Osteoblast (primary cell): Measurements from ENCODE around the gene MYO10. TPM values are rescaled to one million over a fixed set of nuclear protein-coding genes. Genes with fewer than 3 reads are reported as not detected.

Experiments
- DNase-seq: peaks from one replicate; pipeline ENCODE4 v3.0.0; 2011; ENCODE audit warnings: low spot score, mixed read lengths; ENCODE audit not compliant: insufficient read length; ENCODE audit errors: missing footprints
- H2AFZ ChIP-seq: 2 replicates; pipeline ENCODE4 v1.6.0; 2011; ENCODE audit warnings: mild to moderate bottlenecking, low read length
- H3K27ac ChIP-seq: 2 replicates; pipeline ENCODE4 v1.5.1; 2011; ENCODE audit warnings: mild to moderate bottlenecking, low read depth, low read length, moderate library complexity
- H3K27me3 ChIP-seq: 2 replicates; pipeline ENCODE4 v1.6.0; 2012; ENCODE audit warnings: mild to moderate bottlenecking, control low read depth, inconsistent platforms, low read length, moderate library complexity; ENCODE audit not compliant: insufficient read depth
- H3K36me3 ChIP-seq: 2 replicates; pipeline ENCODE4 v1.5.1; 2011; ENCODE audit warnings: mild to moderate bottlenecking, low read length, control low read depth, moderate library complexity; ENCODE audit not compliant: insufficient read depth
- H3K4me1 ChIP-seq: 2 replicates; pipeline ENCODE4 v1.5.1; 2011; ENCODE audit warnings: mild to moderate bottlenecking, low read length, control low read depth, moderate library complexity; ENCODE audit not compliant: insufficient read depth
- H3K4me2 ChIP-seq: 2 replicates; pipeline ENCODE4 v1.6.0; 2011; ENCODE audit warnings: mild to moderate bottlenecking, low read length; ENCODE audit not compliant: insufficient read depth
- H3K4me3 ChIP-seq: fragments of 200-600 bp; sonication (generic); 3 replicates; pipeline ENCODE4 v1.5.1; 2012; ENCODE audit warnings: mild to moderate bottlenecking, low read length, inconsistent platforms; ENCODE audit not compliant: insufficient read depth
- H3K79me2 ChIP-seq: 2 replicates; pipeline ENCODE4 v1.6.0; 2012; ENCODE audit warnings: mild to moderate bottlenecking, low read length, control low read depth, inconsistent platforms; ENCODE audit not compliant: insufficient read depth
- H3K9me3 ChIP-seq: 2 replicates; pipeline ENCODE4 v1.5.1; 2011; ENCODE audit warnings: low read depth, low read length, control low read depth
- H4K20me1 ChIP-seq: 2 replicates; pipeline ENCODE4 v1.6.0; 2012; ENCODE audit warnings: mild to moderate bottlenecking, low read length, control low read depth; ENCODE audit not compliant: insufficient read depth
- CTCF ChIP-seq: IDR thresholded peaks from 2 replicates; pipeline ENCODE4 v1.5.1; 2011; ENCODE audit warnings: mild to moderate bottlenecking, low read depth, low read length, moderate library complexity; ENCODE audit errors: extremely low read depth
- total RNA-seq: library from RNA; depleted of rRNA; stranded (reverse); fragments of >200 nt; gene quantifications from 2 replicates; pipeline ENCODE4 v1.2.3, GENCODE V29; 2012

The MYO10 gene
- total RNA-seq, 1 donor, result 40.9 TPM

GRCh38 chr5:16809010-16809394 is 127.1 kb downstream of the MYO10 start:
- Histone ChIP-seq H3K4me3 (peak overlapping the region; percentile 49), H2AFZ (no peak overlapping the region), H3K9me3 (no peaks in the 10 kb centered on the region), H3K4me2 (peak overlapping the region; percentile 85), H3K79me2 (peaks cover 84% of the 10 kb centered on the region), H3K36me3 (no peaks in the 10 kb centered on the region), H3K4me1 (peaks cover 35% of the 10 kb centered on the region), H3K27ac (peak overlapping the region; percentile 83), H4K20me1 (peaks cover 35% of the 10 kb centered on the region), H3K27me3 (no peaks in the 10 kb centered on the region)
- TF ChIP-seq CTCF, result no peak
- DNase-seq, result no peak

- Histone ChIP-seq H4K20me1 (peaks cover 30% of the 10 kb centered on the region), H3K4me1 (peaks cover 29% of the 10 kb centered on the region), H3K36me3 (no peaks in the 10 kb centered on the region), H2AFZ (no peak overlapping the region), H3K79me2 (peaks cover 86% of the 10 kb centered on the region), H3K9me3 (no peaks in the 10 kb centered on the region), H3K4me2 (no peak overlapping the region), H3K27me3 (no peaks in the 10 kb centered on the region), H3K27ac (peak overlapping the region; percentile 13), H3K4me3 (no peak overlapping the region)
- TF ChIP-seq CTCF, result no peak
- DNase-seq, result no peak
These were observed 128.1 kb downstream of the MYO10 start for GRCh38 chr5:16808021-16808420.

GRCh38 chr5:16807547-16807864 is 128.6 kb downstream of the MYO10 start:
- Histone ChIP-seq H3K27ac (peak overlapping the region; percentile 13), H3K36me3 (no peaks in the 10 kb centered on the region), H3K9me3 (no peaks in the 10 kb centered on the region), H3K4me1 (peaks cover 25% of the 10 kb centered on the region), H3K79me2 (peaks cover 90% of the 10 kb centered on the region), H3K27me3 (no peaks in the 10 kb centered on the region), H4K20me1 (peaks cover 30% of the 10 kb centered on the region), H2AFZ (no peak overlapping the region), H3K4me2 (no peak overlapping the region), H3K4me3 (no peak overlapping the region)
- DNase-seq, result no peak
- no peak for TF ChIP-seq CTCF

- DNase-seq, result no peak
- Histone ChIP-seq H3K4me3 (no peak overlapping the region), H3K27me3 (no peaks in the 10 kb centered on the region), H3K79me2 (peaks cover 87% of the 10 kb centered on the region), H3K4me1 (peaks cover 19% of the 10 kb centered on the region), H2AFZ (no peak overlapping the region), H4K20me1 (peaks cover 25% of the 10 kb centered on the region), H3K36me3 (no peaks in the 10 kb centered on the region), H3K27ac (no peak overlapping the region), H3K4me2 (no peak overlapping the region), H3K9me3 (no peaks in the 10 kb centered on the region)
- no peak for TF ChIP-seq CTCF
These were observed 129.2 kb downstream of the MYO10 start for GRCh38 chr5:16806711-16807546.
